ENCODE data around the gene RNF186. TPM values are rescaled to one million over a fixed set of nuclear protein-coding genes. Genes with fewer than 3 reads are reported as not detected.

Gene RNF186, protein sequence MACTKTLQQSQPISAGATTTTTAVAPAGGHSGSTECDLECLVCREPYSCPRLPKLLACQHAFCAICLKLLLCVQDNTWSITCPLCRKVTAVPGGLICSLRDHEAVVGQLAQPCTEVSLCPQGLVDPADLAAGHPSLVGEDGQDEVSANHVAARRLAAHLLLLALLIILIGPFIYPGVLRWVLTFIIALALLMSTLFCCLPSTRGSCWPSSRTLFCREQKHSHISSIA
- total RNA-seq (ENCODE audit: unreplicated experiment): not detected
- long read RNA-seq: 0 reads

DNA sequence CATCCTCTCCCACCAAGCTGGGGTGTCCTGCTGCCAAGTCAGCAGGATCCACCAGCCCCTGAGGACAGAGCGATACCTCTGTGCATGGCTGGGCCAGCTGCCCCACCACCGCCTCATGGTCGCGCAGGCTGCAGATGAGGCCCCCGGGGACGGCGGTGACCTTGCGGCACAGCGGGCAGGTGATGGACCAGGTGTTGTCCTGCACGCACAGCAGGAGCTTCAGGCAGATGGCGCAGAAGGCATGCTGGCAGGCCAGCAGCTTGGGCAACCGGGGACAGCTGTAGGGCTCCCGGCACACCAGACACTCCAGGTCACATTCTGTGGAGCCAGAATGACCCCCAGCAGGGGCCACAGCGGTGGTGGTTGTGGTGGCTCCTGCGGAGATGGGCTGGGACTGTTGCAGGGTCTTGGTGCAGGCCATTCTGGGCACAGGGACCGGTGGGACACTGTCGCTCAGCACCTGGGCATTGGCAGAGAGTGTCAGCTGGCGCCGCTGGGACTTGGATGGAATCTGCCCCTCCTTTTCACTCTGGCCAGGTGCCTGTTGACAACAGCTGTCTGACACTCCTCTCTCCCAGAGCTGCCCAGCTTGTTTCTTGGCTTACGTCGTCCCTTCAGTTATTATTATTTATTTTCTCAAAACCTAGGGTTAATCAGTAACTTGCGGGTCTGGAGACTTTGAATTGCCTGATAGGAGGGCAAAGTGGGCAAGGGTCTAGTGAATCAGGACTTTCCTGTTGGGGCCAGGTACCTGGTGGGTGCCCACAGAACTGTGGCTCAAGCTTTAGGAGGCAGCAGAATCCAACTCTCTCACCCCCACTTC, at the start of gene RNF186:
RNF186 (minus strand) TSS at position 603 of the 823 bp plus-strand sequence; CDS start at position 421, 182 bp downstream.
- DNase-seq: no peak
- Mint-ChIP-seq H3K36me3 (ENCODE audit: unreplicated experiment) (no peaks in the 10 kb centered on the region), H3K4me1 (ENCODE audit: low read depth, unreplicated experiment) (peaks cover 2% of the 10 kb centered on the region), H3K27me3 (ENCODE audit: unreplicated experiment) (peaks cover 4% of the 10 kb centered on the region), H3K27ac (ENCODE audit: unreplicated experiment) (no peak within 1 kb of the TSS), H3K4me3 (ENCODE audit: unreplicated experiment) (no peak within 1 kb of the TSS), H3K9me3 (ENCODE audit: unreplicated experiment) (peaks cover 9% of the 10 kb centered on the region)
- TF ChIP-seq, protein P1, sequence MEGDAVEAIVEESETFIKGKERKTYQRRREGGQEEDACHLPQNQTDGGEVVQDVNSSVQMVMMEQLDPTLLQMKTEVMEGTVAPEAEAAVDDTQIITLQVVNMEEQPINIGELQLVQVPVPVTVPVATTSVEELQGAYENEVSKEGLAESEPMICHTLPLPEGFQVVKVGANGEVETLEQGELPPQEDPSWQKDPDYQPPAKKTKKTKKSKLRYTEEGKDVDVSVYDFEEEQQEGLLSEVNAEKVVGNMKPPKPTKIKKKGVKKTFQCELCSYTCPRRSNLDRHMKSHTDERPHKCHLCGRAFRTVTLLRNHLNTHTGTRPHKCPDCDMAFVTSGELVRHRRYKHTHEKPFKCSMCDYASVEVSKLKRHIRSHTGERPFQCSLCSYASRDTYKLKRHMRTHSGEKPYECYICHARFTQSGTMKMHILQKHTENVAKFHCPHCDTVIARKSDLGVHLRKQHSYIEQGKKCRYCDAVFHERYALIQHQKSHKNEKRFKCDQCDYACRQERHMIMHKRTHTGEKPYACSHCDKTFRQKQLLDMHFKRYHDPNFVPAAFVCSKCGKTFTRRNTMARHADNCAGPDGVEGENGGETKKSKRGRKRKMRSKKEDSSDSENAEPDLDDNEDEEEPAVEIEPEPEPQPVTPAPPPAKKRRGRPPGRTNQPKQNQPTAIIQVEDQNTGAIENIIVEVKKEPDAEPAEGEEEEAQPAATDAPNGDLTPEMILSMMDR (IDR thresholded peaks at IDR 0.05; ENCODE audit: partially characterized antibody, unreplicated experiment): no peak

DNA sequence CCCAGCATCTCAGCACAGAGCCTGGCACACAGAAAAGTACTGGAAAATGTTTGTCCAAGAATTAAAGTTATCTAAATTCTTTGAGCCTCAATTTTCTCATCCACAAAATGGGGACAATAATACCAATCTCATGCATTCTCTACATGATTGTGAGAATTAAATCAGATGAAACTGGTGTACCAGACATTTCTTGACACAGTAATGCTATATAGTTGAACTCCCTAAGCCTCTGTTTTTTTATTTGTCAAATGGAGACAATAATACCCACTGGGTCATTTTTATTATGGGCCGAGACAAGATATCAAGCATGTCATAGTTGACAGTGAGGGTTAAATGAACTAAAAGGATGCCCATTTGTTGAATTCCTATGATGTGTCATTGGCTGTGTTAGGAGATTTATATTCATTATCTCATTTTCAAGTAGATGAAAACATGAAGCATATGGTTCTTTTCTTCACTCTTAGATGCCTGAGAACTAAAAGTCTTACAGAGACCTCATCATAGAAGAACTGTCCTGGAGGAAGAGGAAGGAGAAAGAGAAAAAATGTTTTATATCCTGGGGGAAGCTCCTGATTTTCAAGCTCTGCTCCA, 49.6 kb upstream of the RNF186 start:
- Mint-ChIP-seq H3K4me3 (ENCODE audit: unreplicated experiment) (no peak overlapping the region), H3K36me3 (ENCODE audit: unreplicated experiment) (no peaks in the 10 kb centered on the region), H3K27me3 (ENCODE audit: unreplicated experiment) (no peaks in the 10 kb centered on the region), H3K9me3 (ENCODE audit: unreplicated experiment) (no peaks in the 10 kb centered on the region), H3K4me1 (ENCODE audit: low read depth, unreplicated experiment) (no peaks in the 10 kb centered on the region), H3K27ac (ENCODE audit: unreplicated experiment) (no peak overlapping the region)
- TF ChIP-seq, protein P1 (IDR thresholded peaks at IDR 0.05; ENCODE audit: partially characterized antibody, unreplicated experiment): no peak
- no peak for DNase-seq

DNA sequence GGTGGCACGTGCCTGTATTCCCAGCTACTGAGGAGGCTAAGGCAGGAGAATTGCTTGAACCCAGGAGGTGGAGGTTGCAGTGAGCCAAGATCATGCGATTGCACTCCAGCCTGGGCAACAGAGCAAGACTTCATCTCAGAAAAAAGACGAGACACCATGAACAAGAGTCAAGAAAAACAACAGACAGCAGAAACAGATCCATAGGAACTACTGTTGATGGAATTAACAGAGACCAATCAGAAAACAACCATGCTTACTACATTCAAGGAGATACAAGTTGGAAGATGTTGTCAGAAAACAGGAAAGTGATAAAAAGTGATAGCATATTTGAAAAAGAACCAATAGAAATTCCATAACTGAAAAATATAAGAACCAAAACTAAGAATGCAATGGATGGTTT, 47.9 kb upstream of the RNF186 start:
- DNase-seq: no peak
- no peaks in the 10 kb centered on the region for H3K9me3 Mint-ChIP-seq (ENCODE audit: unreplicated experiment)
- TF ChIP-seq, protein P1 (IDR thresholded peaks at IDR 0.05; ENCODE audit: partially characterized antibody, unreplicated experiment): no peak
- no peak overlapping the region for H3K4me3 Mint-ChIP-seq (ENCODE audit: unreplicated experiment)
- no peaks in the 10 kb centered on the region for H3K27me3 Mint-ChIP-seq (ENCODE audit: unreplicated experiment)
- no peak overlapping the region for H3K27ac Mint-ChIP-seq (ENCODE audit: unreplicated experiment)
- no peaks in the 10 kb centered on the region for H3K4me1 Mint-ChIP-seq (ENCODE audit: low read depth, unreplicated experiment)
- H3K36me3 Mint-ChIP-seq (ENCODE audit: unreplicated experiment): no peaks in the 10 kb centered on the region

DNA sequence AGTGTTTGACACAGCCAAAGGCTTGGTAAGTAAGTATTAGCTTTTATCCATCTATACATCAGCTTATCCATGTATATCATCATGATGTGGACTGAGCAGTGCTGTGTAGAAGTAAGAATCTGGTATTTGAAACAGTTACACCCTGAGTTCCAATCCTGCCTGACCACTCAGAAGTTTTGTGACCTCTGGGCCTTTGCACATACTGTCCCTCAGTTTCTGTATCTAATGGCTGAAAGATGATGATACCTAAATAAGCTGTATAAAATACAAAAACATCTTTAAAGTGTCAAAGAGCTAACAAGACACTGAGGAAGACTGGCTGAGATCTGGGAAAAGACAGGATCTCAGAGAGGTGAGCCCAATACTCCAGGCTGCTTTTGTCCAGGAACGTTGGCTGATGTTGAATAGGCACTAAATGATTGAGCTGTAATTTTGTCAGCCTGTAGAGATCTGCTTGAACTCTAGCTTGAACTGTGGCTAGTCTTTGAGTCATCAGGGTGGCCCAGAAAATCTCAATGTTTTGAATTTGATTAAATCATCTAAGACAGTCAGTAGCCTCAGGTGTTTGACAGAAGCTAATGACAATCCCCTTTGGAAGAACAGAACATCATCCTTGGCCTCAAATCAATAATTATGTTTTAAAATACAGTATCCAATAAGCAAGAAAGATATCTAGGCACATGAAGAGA, 46.9 kb upstream of the RNF186 start:
- no peak for DNase-seq
- no peaks in the 10 kb centered on the region for H3K4me1 Mint-ChIP-seq (ENCODE audit: low read depth, unreplicated experiment)
- no peak overlapping the region for H3K4me3 Mint-ChIP-seq (ENCODE audit: unreplicated experiment)
- TF ChIP-seq, protein P1 (IDR thresholded peaks at IDR 0.05; ENCODE audit: partially characterized antibody, unreplicated experiment): no peak
- no peaks in the 10 kb centered on the region for H3K9me3 Mint-ChIP-seq (ENCODE audit: unreplicated experiment)
- H3K27me3 Mint-ChIP-seq (ENCODE audit: unreplicated experiment): no peaks in the 10 kb centered on the region
- H3K36me3 Mint-ChIP-seq (ENCODE audit: unreplicated experiment): no peaks in the 10 kb centered on the region
- no peak overlapping the region for H3K27ac Mint-ChIP-seq (ENCODE audit: unreplicated experiment)
